HG03039 (cell line): ENCODE measurements around the gene AFF3.

Source experiments
- ATAC-seq: cut with Tn5 transposase; IDR thresholded peaks from one replicate; pipeline ENCODE4 v1.9.1; 2021; ENCODE audit warnings: mild to moderate bottlenecking, moderate library complexity; ENCODE audit not compliant: unreplicated experiment

The AFF3 gene

DNA sequence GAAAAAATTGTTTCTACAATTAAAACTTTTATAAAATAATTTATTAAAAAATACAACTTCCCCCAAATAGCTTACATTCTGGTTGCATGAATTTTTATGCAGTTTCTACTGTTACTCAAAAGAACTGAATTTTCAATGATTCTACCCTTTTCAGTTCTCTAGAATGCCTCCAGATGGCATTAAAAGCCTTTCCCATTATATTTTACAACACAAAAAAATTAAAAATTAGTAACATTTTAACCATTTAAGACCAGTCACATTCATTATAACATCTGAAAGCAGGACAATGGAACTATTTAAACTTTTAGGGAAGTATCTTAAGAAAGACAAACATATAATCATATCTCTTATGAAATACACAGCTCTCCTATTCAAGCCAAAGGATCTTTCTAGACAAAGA, 416.6 kb downstream of the AFF3 start:
- ATAC-seq = no peak

DNA sequence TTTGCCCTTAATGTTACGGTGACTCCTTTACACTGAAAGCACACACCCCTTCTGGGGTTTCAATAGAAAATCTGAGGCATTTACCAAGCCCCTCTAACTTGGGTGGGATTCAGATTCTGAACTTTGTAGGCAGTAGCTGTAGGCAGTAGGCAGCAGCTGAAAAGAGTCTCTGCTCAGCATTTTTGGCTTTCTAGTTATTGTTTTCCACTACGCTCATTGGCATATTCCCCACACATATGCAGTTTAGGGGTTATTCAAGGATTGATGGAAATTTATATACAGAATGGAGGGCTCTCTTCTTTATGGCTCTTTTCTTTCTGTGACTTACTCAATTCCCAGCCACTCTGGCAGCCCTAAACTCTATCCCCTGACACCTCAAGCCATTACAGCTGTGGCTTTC, 419.9 kb downstream of the AFF3 start:
- no peak for ATAC-seq

- ATAC-seq = no peak
Measured at GRCh38 chr2:99719102-99719501, 423.3 kb downstream of the AFF3 start.

DNA sequence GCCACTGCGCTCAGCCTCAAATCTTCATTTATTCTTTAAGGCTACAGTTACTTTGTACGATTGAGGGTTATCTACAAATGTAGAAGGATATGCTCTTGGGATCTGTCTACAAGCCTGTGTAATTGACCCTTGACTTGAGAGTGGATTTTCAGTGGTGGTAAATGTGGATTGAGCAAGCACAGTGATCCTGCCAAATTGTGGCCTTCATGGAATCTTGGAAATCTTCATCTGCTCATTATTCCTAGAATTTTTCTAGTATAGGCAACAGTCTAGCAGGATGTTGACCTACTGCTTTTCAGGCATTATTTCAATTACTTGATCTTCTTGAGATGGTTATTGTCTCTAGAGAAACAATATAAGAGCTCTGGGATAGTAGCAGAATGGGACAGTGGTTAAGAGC, 426.4 kb downstream of the AFF3 start:
- ATAC-seq = no peak

GRCh38 chr2:99714349-99714748, 428.0 kb downstream of the AFF3 start:
- no peak for ATAC-seq

DNA sequence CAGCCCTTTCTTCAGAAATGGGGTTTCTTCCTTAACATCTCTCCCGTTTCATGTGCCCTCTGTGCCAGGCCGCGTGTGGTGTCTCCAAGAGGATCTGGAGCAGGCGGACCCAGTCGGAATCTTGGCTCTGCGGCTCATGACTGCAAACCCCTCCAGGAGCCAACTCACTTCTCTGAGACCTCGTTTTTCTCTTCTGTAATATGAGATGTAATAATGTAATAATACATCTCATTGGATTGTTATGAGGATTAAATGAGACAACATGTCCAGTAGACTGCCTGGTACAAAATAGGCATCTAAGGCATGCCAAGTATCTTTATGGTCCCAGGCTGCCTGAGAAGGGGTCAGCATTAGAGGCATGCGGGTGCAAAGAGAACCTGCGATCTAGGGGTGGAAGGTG, 431.2 kb downstream of the AFF3 start:
- no peak for ATAC-seq

- no peak for ATAC-seq
Measured at GRCh38 chr2:99710721-99711120, 431.7 kb downstream of the AFF3 start.

- no peak for ATAC-seq
Measured at GRCh38 chr2:99709229-99709628, 433.2 kb downstream of the AFF3 start.

DNA sequence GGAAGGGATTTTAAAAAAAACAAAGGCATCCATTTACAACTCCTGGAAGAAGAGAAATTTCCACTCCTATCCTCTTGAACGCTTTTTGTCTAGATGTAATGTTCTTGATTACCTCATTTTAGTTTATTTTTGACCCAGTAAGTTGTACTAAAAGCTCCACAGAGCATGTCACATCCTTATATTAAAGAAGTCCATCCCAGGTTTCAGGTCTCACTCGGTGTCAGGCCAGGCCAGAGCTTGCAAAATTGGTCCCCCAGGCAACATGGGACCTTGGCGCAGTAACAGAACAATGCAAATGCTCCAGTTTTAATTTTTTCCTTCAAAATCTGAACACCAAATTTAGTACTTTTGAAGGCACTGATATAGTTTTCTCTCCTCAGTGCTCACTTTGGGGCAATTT, 434.2 kb downstream of the AFF3 start:
- no peak for ATAC-seq

- no peak for ATAC-seq
Measured at GRCh38 chr2:99707592-99707991, 434.8 kb downstream of the AFF3 start.

DNA sequence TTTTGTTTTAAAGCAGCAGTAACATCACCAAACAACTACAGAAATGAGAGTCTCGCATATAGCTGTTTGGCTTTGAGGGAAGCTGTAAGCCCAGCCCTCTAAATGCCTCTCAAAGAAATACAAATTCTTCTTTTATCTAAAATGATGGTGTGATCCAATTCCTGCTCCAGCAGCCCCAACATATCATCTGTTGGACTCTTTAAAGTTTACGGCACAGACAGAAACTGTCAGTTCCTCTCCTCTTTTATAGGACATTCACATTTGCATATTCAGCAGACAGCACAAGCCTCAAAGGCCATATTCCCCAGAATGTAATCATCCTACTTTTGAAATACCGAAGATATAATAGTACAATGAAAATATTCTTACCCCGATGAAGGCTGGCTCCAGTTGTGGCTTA, 435.7 kb downstream of the AFF3 start:
- no peak for ATAC-seq

GRCh38 chr2:99701503-99701902, 440.9 kb downstream of the AFF3 start:
- no peak for ATAC-seq

DNA sequence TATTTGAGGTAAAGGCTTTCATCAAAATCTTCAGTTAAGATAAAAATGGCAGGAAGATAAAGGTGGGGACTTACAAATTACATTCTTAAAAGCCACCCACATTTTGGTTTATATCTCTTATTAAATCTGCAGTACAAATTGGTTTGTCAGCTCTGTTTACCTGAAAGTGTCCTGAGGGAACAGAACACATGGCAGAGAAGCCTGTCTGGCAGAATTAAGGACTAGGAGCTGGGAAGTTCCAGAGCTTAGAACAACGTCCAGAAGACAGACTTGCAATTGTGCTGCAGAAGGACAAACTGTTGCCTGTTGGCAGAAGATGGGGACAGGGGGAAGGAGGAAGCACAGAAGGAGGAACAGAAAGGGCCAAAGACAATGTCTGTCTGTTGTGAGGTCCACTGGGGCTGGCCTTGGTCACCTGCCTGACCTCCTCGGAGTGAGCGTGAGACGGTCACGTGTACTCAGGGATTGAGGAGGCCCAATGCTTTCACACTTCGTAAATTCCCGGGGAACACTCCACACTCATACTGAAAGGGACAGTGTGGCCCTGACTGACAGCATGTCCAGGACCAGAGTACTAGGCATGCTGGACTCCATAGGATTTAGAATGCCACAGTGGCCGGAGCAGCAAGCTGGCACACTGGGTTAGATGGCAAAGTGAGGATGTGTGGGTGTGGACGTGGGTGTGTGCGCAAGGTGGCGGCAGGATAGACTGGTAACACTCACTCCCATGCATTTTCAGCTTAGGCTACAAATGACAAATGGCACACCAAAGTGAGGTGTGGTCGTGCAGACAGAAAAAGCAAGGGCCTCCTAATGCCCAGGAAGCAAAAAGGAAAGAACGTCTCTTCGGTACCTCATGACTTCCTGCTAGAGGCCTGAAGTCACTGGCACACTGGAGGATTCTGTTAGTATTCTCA, 441.6 kb downstream of the AFF3 start:
- no peak for ATAC-seq

DNA sequence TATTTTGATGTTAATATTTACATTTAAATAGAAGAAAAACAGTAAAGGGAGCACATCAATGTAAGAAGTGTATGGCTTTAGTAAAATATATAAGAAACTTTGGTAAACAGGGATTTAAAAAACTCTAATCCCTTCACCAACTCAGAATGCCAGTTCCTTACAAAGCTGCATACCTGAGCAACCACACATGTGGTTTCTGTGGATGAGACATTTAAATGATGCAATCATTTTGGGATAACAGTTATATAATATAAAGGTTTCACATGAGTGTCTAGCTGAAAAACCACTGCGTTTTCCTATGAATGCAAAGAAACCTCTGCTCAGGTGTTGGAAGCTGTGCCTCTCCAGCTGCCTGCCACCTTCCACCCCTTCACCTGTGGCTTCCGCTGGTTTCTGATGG, 443.5 kb downstream of the AFF3 start:
- no peak for ATAC-seq

- no peak for ATAC-seq
Measured at GRCh38 chr2:99697811-99698568, 444.4 kb downstream of the AFF3 start.

GRCh38 chr2:99695944-99696253, 446.5 kb downstream of the AFF3 start:
- ATAC-seq = no peak

GRCh38 chr2:99695130-99695943, 447.1 kb downstream of the AFF3 start:
- ATAC-seq = no peak

- ATAC-seq = no peak
Measured at GRCh38 chr2:99694331-99694730, 448.1 kb downstream of the AFF3 start.

DNA sequence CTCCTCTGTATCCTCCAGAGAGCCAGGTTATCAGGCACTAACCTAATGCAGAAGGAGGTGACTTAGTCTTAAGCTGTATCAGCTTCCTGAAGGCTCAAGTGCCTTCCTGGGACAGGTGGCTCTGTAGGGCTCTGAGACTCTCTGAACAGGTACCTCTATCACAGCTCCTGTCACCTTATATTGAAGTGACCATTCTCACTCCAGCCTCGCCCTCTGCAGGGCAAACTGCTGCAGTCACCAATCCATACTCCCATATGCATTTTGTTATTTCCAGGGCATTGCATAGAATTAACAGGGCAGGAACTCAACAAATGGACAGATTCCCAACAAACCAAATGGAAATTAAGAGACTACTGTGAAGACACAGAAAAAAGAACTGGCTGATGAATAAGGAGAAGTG, 449.6 kb downstream of the AFF3 start:
- no peak for ATAC-seq

GRCh38 chr2:99691926-99692325, 450.5 kb downstream of the AFF3 start:
- ATAC-seq = no peak

- no peak for ATAC-seq
Measured at GRCh38 chr2:99689145-99689742, 453.1 kb downstream of the AFF3 start.
